IMR-90 (cell line): ENCODE measurements around the gene TMEM72. TPM values are rescaled to one million over a fixed set of nuclear protein-coding genes. Genes with fewer than 3 reads are reported as not detected.
A peak's percentile ranks its signal among the peaks of the same experiment; 100 is the strongest.

Experiments used
- ATAC-seq: fragments of 200-7000 bp; cut with Tn5 transposase; 2 replicates; pipeline ENCODE4 v1.9.1; 2020; ENCODE audit warnings: low read depth, mild to moderate bottlenecking, moderate library complexity
- BruUV-seq: library from RNA; stranded (reverse); fragments of 400-500 nt; replicated peaks from 2 replicates; lab custom pipeline; 2021; lab: Mats Ljungman, UMichigan
- CTCF ChIA-PET: fragments of 300-600 bp; formaldehyde crosslinking; extraction: SDS; loops from one replicate; lab custom pipeline; 2021; ENCODE audit warnings: antibody characterized with exemption; lab: Yijun Ruan, JAX
- POLR2A ChIA-PET: fragments of 300-600 bp; sonication (Branson Sonifier 250); formaldehyde crosslinking; loops from one replicate; lab custom pipeline; 2022; ENCODE audit warnings: antibody characterized with exemption; ENCODE audit not compliant: unreplicated experiment; lab: Charles Lee
- DNase-seq: peaks from one replicate; pipeline ENCODE4 v3.0.0; 2013
- H2AFZ ChIP-seq: replicated peaks from 2 replicates; pipeline ENCODE3; 2013; ENCODE audit warnings: low read length, mild to moderate bottlenecking; ENCODE audit not compliant: poor library complexity
- H2AK5ac ChIP-seq: 2 replicates; pipeline ENCODE4 v1.6.1; 2013; ENCODE audit warnings: low read depth, low read length, inconsistent platforms
- H2AK9ac ChIP-seq: replicated peaks from 2 replicates; pipeline ENCODE3; 2013; ENCODE audit warnings: mild to moderate bottlenecking, low read depth, low read length, moderate library complexity; ENCODE audit not compliant: poor library complexity
- H2BK120ac ChIP-seq: 2 replicates; pipeline ENCODE4 v1.6.1; 2013; ENCODE audit warnings: low read depth, low read length, inconsistent platforms
- H2BK15ac ChIP-seq: 3 replicates; pipeline ENCODE4 v1.6.1; 2013; ENCODE audit warnings: low read depth, low read length, inconsistent platforms
- H2BK20ac ChIP-seq: 2 replicates; pipeline ENCODE4 v1.6.1; 2013; ENCODE audit warnings: low read depth, mild to moderate bottlenecking, inconsistent platforms, low read length, moderate library complexity
- H2BK5ac ChIP-seq: 2 replicates; pipeline ENCODE4 v1.6.1; 2013; ENCODE audit warnings: mild to moderate bottlenecking, low read depth, low read length, inconsistent platforms; ENCODE audit not compliant: poor library complexity, severe bottlenecking
- H3K14ac ChIP-seq: replicated peaks from 2 replicates; pipeline ENCODE4 v1.6.1; 2013; ENCODE audit warnings: low read depth, low read length, inconsistent platforms
- H3K18ac ChIP-seq: 2 replicates; pipeline ENCODE4 v1.6.1; 2013; ENCODE audit warnings: low read depth, low read length, control low read depth
- H3K23ac ChIP-seq: 2 replicates; pipeline ENCODE4 v1.6.1; 2013; ENCODE audit warnings: low read depth, low read length, inconsistent platforms
- H3K27ac ChIP-seq: 2 replicates; pipeline ENCODE4 v1.5.1; 2013; ENCODE audit warnings: mild to moderate bottlenecking, control low read depth, low read length; ENCODE audit not compliant: insufficient read depth
- H3K27me3 ChIP-seq: 2 replicates; pipeline ENCODE4 v1.6.1; 2013; ENCODE audit warnings: low read length; ENCODE audit not compliant: control insufficient read depth, insufficient read depth
- H3K36me3 ChIP-seq: 2 replicates; pipeline ENCODE4 v1.6.1; 2013; ENCODE audit warnings: low read length, mixed read lengths; ENCODE audit not compliant: control insufficient read depth, insufficient read depth
- H3K4ac ChIP-seq: 2 replicates; pipeline ENCODE4 v1.6.1; 2013; ENCODE audit warnings: low read depth, low read length, inconsistent platforms
- H3K4me1 ChIP-seq: 2 replicates; pipeline ENCODE4 v1.6.1; 2013; ENCODE audit warnings: low read length, mixed read lengths; ENCODE audit not compliant: control insufficient read depth, insufficient read depth
- H3K4me2 ChIP-seq: 2 replicates; pipeline ENCODE4 v1.6.1; 2013; ENCODE audit warnings: low read depth, mild to moderate bottlenecking, control low read depth, low read length, moderate library complexity
- H3K4me3 ChIP-seq: 2 replicates; pipeline ENCODE4 v1.5.1; 2013; ENCODE audit warnings: low read depth, mild to moderate bottlenecking, control low read depth, low read length, moderate library complexity; ENCODE audit not compliant: insufficient read depth
- H3K56ac ChIP-seq: 2 replicates; pipeline ENCODE4 v1.6.1; 2013; ENCODE audit warnings: low read length, inconsistent platforms; ENCODE audit not compliant: insufficient read depth; ENCODE audit errors: extremely low read depth
- H3K79me1 ChIP-seq, 2 experiments: 2 replicates each; pipeline ENCODE4 v1.6.1; 2013; ENCODE audit warnings: low read length in 2 of 2, inconsistent platforms in 1 of 2, low read depth in 1 of 2
- H3K9ac ChIP-seq: 2 replicates; pipeline ENCODE4 v1.6.1; 2013; ENCODE audit warnings: low read depth, low read length, control low read depth
- H3K9me1 ChIP-seq: 2 replicates; pipeline ENCODE4 v1.6.1; 2013; ENCODE audit warnings: low read length, inconsistent platforms; ENCODE audit not compliant: insufficient read depth
- H3K9me3 ChIP-seq: 2 replicates; pipeline ENCODE4 v1.6.1; 2013; ENCODE audit warnings: low read length; ENCODE audit not compliant: control insufficient read depth, insufficient read depth
- H4K20me1 ChIP-seq: 2 replicates; pipeline ENCODE4 v1.6.1; 2013; ENCODE audit warnings: low read length, inconsistent platforms; ENCODE audit not compliant: insufficient read depth
- H4K5ac ChIP-seq: 2 replicates; pipeline ENCODE4 v1.6.1; 2013; ENCODE audit warnings: mild to moderate bottlenecking, low read depth, low read length, control low read depth
- H4K8ac ChIP-seq, 2 experiments: 2 replicates each; pipeline ENCODE4 v1.6.1; 2013; ENCODE audit warnings: low read depth in 2 of 2, low read length in 2 of 2, control low read depth in 1 of 2, inconsistent platforms in 1 of 2
- H4K91ac ChIP-seq: 2 replicates; pipeline ENCODE4 v1.6.1; 2013; ENCODE audit warnings: low read depth, low read length, inconsistent platforms; ENCODE audit not compliant: insufficient read depth
- BHLHE40 ChIP-seq: fragments of 150-350 bp; IDR thresholded peaks from 2 replicates; pipeline ENCODE4 v1.6.1; 2016; ENCODE audit warnings: mild to moderate bottlenecking, low read depth, low read length
- CHD1 ChIP-seq: IDR thresholded peaks from 2 replicates; pipeline ENCODE4 v1.6.1; 2012; ENCODE audit warnings: low read depth, low read length, improper control_type of control experiment
- MAFK ChIP-seq: IDR thresholded peaks from 2 replicates; pipeline ENCODE4 v1.6.1; 2012; ENCODE audit warnings: low read depth, low read length, improper control_type of control experiment
- MAZ ChIP-seq: IDR thresholded peaks from 2 replicates; pipeline ENCODE4 v1.6.1; 2012; ENCODE audit warnings: low read depth, mild to moderate bottlenecking, low read length, improper control_type of control experiment, moderate library complexity, borderline replicate concordance
- NFE2L2 ChIP-seq: fragments of 150-350 bp; IDR thresholded peaks from 2 replicates; pipeline ENCODE4 v1.6.1; 2016; ENCODE audit warnings: low read depth, mild to moderate bottlenecking, low read length
- RCOR1 ChIP-seq: IDR thresholded peaks from 2 replicates; pipeline ENCODE4 v1.6.1; 2012; ENCODE audit warnings: mild to moderate bottlenecking, low read length, improper control_type of control experiment; ENCODE audit not compliant: insufficient replicate concordance
- USF2 ChIP-seq: fragments of 150-350 bp; IDR thresholded peaks from 2 replicates; pipeline ENCODE4 v1.6.1; 2017; ENCODE audit warnings: mild to moderate bottlenecking, antibody characterized with exemption, low read length, low read depth
- WGBS, 2 experiments: methylation state at CpG; one replicate each; pipeline versions ENCODE4 v1.1.5 to v1.1.7; 2013; ENCODE audit warnings: missing lambda C conversion rate in 2 of 2; ENCODE audit not compliant: insufficient read length in 1 of 2; ENCODE audit errors: extremely low coverage in 2 of 2; 5-methylcytosine and 5-hydroxymethylcytosine counted together
- dilution Hi-C: fragments of 300-500 bp; cut with HindIII; formaldehyde crosslinking; loops from one replicate; pipeline ENCODE4 v1.14.3; 2018; ENCODE audit warnings: low sequenced_read_pairs; ENCODE audit not compliant: unreplicated experiment
- in situ Hi-C: fragments of 300-500 bp; cut with MboI; formaldehyde crosslinking; loops from 3 replicates; pipeline ENCODE4 v1.14.3; 2019; ENCODE audit warnings: low sequenced_read_pairs, inconsistent platforms, mixed read lengths
- intact Hi-C: fragments of 100-400 bp; cut with micrococcal nuclease; formaldehyde crosslinking; loops from 2 replicates; pipeline ENCODE4 v1.10.0; 2022
- polyA plus RNA-seq, 3 experiments: library from polyadenylated mRNA; depleted of rRNA; stranded (reverse); fragments of >200 nt; gene quantifications; 2 replicates each; pipeline ENCODE4 v1.2.3, GENCODE V29; 2012; ENCODE audit warnings: low replicate concordance in 1 of 3
- total RNA-seq: library from RNA; depleted of rRNA; stranded (reverse); fragments of >200 nt; gene quantifications from 2 replicates; pipeline ENCODE4 v1.2.3, GENCODE V29; 2012

Gene TMEM72
- total and polyA plus RNA-seq, 2 of the 4 experiments (the other 2 are of a cell fraction): not detected

- H4K5ac ChIP-seq: no peak overlapping the region
- dilution Hi-C loops: no loop called here
- H3K4me2 ChIP-seq: no peak overlapping the region
- intact Hi-C loops: no loop called here
- ChIA-PET CTCF (interaction anchor here (1.0 kb wide), 1 partner anchor 21 kb away, joined by 3 read pairs; no protein-coding TSS in a partner anchor), POLR2A (no interaction called here)
- no peak overlapping the region for H2AK5ac ChIP-seq
- H3K9ac ChIP-seq: no peak overlapping the region
- no peak overlapping the region for H3K18ac ChIP-seq
- no peak for TF ChIP-seq CHD1
- no peak for TF ChIP-seq MAZ
- TF ChIP-seq USF2: no peak
- no peak for TF ChIP-seq NFE2L2
- TF ChIP-seq BHLHE40: no peak
- no peak for TF ChIP-seq MAFK
- TF ChIP-seq RCOR1: no peak
- no peaks in the 10 kb centered on the region for H3K36me3 ChIP-seq
- H3K14ac ChIP-seq: no peak overlapping the region
- no peak overlapping the region for H2BK120ac ChIP-seq
- 42% methylated on average over 2 of the region's 3 CpGs; no CpG with 5 or more reads in 1 of the 2 experiments for WGBS, 2 experiments
- no peak overlapping the region for H3K4ac ChIP-seq
- no peak overlapping the region for H2BK5ac ChIP-seq
- peaks cover 38% of the 10 kb centered on the region for H3K27me3 ChIP-seq
- no peaks in the 10 kb centered on the region for H3K79me1 ChIP-seq
- no peaks in the 10 kb centered on the region for H3K9me1 ChIP-seq
- ATAC-seq (no peak), DNase-seq (no peak)
- H3K23ac ChIP-seq: no peak overlapping the region
- no peaks in the 10 kb centered on the region for H3K9me3 ChIP-seq
- no peak overlapping the region for H2BK20ac ChIP-seq
- H2AFZ ChIP-seq: peak overlapping the region; percentile 58
- H4K8ac ChIP-seq: no peak overlapping the region
- no peaks in the 10 kb centered on the region for H3K4me1 ChIP-seq
- in situ Hi-C loops: no loop called here
- H3K27ac ChIP-seq: no peak overlapping the region
- H3K4me3 ChIP-seq: no peak overlapping the region
- H3K56ac ChIP-seq: no peak overlapping the region
- H2AK9ac ChIP-seq: no peak overlapping the region
- no TSS peak for BruUV-seq
- no peak overlapping the region for H2BK15ac ChIP-seq
- H4K91ac ChIP-seq: no peak overlapping the region
- H4K20me1 ChIP-seq: no peaks in the 10 kb centered on the region
Measured at GRCh38 chr10:44911951-44912350, 814 bp downstream of the TMEM72 start.
